Fibroblast of mammary gland (primary cell): ENCODE measurements around the gene NIPAL3.

Source experiments
- DNase-seq: peaks from one replicate; pipeline ENCODE4 v3.0.0-alpha.2; 2010; ENCODE audit warnings: low read depth
- H3K4me3 ChIP-seq: 2 replicates; pipeline ENCODE4 v1.5.1; 2011; ENCODE audit warnings: low read depth, mild to moderate bottlenecking, low read length, moderate library complexity; ENCODE audit not compliant: control insufficient read depth
- TF ChIP-seq, protein P1 (sequence below): conservative IDR thresholded peaks from 2 replicates; pipeline ENCODE4 v1.5.1; 2011; ENCODE audit warnings: low read depth, low read length, inconsistent platforms; ENCODE audit not compliant: control insufficient read depth, insufficient read depth

NIPAL3 gene

DNA sequence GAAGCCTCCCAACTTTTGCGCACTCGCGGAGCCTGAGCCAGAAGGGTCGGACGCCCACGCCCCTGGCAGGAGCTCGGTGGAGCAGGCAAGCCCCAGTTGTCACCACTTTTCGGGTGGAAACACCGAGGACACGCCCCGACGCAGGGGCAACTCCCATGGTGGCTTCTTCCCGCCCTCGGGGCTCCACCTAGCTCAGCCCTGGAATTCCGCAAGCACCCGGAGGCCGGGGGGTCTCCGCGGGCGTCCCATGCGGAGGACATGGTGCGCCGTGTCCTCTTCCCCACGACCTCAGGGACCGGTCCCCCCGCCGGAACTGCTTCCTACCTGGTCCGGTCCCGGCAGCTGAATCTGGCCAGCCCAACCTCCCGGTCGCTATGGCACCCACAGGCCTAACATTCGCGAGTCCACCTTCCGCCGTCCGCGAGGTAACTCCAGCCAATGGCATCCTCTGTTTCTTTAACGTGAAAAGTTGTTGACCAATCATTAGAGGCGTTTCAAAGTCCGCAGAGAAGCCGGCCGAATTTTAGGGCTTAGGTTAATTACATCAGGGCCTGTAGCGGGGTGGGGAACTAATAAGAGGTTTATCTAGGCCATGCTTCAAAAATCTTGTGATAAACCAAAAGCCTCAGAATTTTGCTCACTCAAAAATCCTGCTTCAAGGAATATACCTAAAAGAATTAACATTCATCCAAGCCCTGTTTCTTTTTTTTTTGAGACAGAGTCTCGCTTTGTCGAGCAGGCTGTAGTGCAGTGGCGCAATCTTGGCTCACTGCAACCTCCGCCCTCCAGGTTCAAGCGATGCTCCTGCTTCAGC is 2.0 kb upstream of the NIPAL3 start, which contains the start of gene STPG1:
Gene STPG1, minus strand, starts transcription at position 433 of the 814 bp plus-strand sequence. CDS start 12,394 bp downstream, outside the sequence.
- peak within 1 kb of the TSS; percentile 83 for H3K4me3 ChIP-seq
- TF ChIP-seq, protein P1, sequence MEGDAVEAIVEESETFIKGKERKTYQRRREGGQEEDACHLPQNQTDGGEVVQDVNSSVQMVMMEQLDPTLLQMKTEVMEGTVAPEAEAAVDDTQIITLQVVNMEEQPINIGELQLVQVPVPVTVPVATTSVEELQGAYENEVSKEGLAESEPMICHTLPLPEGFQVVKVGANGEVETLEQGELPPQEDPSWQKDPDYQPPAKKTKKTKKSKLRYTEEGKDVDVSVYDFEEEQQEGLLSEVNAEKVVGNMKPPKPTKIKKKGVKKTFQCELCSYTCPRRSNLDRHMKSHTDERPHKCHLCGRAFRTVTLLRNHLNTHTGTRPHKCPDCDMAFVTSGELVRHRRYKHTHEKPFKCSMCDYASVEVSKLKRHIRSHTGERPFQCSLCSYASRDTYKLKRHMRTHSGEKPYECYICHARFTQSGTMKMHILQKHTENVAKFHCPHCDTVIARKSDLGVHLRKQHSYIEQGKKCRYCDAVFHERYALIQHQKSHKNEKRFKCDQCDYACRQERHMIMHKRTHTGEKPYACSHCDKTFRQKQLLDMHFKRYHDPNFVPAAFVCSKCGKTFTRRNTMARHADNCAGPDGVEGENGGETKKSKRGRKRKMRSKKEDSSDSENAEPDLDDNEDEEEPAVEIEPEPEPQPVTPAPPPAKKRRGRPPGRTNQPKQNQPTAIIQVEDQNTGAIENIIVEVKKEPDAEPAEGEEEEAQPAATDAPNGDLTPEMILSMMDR = no peak
- peak; percentile 81 for DNase-seq

DNA sequence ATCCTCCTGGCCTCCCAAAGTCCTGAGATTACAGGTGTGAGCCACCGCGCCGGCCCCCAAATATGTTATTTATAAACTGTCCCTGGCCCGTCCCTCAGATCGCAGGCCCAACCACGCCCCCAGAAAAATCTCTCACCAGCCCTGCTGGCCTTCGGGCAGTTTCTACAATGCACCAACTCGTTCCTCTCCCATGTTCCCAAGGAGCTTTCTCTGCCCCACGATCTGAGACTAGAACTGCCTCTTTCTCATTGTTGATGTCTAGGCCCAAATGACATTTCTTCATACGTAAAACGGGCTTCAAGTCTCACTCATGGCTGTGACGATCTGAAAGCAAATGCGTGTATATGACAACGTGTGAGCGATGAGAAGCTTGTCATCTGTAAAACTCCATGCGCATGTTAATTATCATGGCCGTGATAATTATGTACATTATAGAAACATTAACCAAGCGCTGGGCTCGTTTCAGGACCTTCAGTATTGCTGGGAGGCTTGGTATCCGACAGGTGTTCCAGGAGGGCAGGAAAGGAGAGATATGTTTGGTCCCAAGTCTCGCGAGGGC is 748 bp upstream of the NIPAL3 start:
- H3K4me3 ChIP-seq = no peak overlapping the region
- TF ChIP-seq, protein P1 = no peak
- DNase-seq = no peak

DNA sequence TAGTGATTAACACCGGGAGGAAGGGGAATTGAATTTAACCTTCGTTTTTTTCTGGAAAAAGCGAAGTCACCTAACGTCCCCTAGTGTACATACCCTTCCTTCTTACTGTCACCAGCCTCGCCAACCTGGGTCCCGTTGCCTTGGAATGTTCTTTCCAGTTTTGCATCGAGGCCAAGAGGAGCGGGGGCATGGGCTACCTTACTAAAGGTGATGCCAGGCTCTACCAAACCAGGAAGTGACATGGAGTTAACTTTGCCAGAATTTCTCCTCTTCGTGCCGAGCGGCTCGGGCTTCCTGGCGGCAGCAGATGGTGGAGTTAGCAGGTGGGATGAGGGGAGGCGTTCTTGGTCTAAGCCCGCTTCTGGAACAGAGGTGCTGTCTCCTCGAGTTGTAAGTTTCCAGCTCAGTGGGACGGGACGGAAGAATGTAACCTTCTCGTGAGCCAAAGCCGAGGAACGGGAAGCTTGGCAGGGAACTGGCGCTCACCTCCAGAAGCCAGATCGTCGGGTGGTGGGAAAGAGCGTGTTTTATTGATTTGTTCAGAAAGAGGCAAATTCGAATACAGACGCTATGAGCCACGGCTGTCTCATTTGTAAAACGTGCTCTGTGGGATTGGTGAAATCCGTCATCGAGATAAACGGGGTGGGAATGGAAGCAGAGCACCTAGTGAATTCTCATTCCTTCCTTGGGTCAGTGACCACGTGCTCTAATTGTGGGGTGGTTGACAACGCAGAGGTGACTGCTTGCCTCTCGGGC is 486 bp downstream of the NIPAL3 start:
- TF ChIP-seq, protein P1 = no peak
- peak overlapping the region; percentile 71 for H3K4me3 ChIP-seq
- DNase-seq = no peak

DNA sequence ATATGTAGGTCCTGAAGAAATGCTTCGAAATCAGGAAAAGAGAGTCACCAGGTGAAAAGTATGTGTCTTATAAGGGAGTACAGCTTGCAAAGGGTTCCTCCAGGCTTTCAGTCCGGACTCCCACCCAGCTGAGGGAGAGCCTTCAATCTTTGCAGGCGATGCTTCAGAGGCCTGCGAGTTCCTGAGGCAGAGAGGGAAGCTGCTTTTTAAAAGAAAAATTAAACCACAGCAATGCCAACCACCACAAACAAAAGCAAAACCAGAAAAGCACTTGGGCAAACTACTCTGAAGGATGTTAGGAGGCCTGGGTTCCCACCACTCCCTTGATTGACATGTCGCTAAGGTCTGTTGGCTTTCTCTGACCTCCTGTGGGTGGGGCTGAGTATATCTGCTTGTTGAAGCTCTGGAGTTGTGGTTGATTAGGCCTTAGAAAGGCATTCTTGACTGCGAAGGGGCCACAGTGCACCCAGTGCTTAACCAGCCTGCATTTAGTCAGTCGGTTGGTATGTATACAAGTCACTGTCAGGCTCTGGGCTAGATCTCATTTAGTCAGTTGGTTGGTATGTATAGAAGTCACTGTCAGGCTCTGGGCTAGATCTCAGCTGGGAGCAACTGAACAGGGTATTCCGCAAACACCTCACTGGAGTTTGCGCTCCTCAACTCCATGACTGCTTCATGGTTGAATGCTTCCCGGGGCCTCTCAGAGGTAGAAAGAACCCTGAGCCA is 1.2 kb downstream of the NIPAL3 start:
- DNase-seq = peak; percentile 94

DNA sequence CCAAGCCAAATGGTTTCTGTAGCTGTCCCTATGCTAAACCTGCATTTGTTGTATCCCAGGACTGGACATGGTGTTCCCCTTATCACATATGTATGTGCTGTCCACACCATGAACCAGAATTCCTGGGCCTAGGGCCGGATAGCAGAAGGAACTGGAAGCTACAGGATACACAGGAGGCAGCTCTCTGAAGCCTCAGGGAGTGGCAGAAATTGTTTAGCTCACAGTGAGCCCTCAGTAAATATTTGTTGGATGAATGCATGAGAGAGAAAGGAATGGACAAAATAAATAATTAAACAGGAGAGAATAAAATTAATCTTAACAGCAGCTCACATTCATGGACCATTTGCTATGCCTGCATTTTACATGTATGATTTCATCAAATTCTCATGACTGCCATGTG is 2.1 kb downstream of the NIPAL3 start:
- no peak for DNase-seq
- TF ChIP-seq, protein P1 = no peak
- H3K4me3 ChIP-seq = no peak overlapping the region

More for the DNA sequence above, 1.2 kb downstream of the NIPAL3 start:
- peak overlapping the region; percentile 71 for H3K4me3 ChIP-seq
- TF ChIP-seq, protein P1 = no peak

DNA sequence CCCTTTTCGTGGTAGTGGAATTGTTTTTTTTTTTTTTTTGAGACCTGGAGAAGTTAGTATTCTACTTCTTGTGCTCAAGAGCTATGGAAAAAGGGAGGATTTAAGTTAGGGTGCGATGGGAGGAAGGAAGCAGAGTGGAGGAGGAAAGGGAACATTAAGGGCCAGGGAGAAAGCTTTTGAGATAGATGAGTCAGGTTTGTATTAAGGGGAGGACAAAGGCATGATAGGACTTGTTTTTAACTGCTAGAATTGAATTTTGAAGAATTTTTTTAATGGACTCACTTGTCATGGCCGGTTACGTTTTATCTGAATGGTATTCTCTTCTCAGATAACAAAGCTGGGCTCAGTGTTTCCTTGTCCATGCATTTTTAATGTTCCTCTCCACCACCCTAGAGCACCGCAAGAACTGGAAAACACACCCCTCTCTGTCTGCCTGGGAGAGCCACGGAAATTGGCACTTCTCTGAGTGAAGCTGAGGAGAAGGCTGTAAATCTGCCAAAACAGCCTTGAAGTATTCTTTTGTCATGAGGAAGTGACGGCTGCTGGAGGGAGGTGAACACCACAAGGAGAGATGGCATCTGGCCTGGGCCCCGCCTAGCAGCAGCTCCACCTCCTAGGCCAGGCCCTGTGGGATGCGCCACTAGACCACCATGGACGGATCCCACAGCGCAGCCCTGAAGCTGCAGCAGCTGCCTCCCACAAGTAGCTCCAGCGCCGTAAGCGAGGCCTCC is 3.5 kb downstream of the NIPAL3 start:
- TF ChIP-seq, protein P1 = no peak
- H3K4me3 ChIP-seq = no peak overlapping the region
- DNase-seq = peak; percentile 48
